HG03575 (cell line): ENCODE measurements around the gene AP2B1.

Source experiments
- ATAC-seq: cut with Tn5 transposase; IDR thresholded peaks from one replicate; pipeline ENCODE4 v1.9.1; 2021; ENCODE audit not compliant: unreplicated experiment, insufficient number of reproducible peaks, low FRiP score; ENCODE audit errors: extremely low read depth

The AP2B1 gene

GRCh38 chr17:35716897-35717465, 129.9 kb downstream of the AP2B1 start:
- no peak for ATAC-seq

GRCh38 chr17:35717475-35717874, 130.4 kb downstream of the AP2B1 start:
- no peak for ATAC-seq

GRCh38 chr17:35723735-35724134, 136.6 kb downstream of the AP2B1 start:
- ATAC-seq = no peak

- no peak for ATAC-seq
Observed at GRCh38 chr17:35725058-35725457, 137.9 kb downstream of the AP2B1 start.

- ATAC-seq = no peak
Observed at GRCh38 chr17:35725802-35726126, 138.6 kb downstream of the AP2B1 start.

GRCh38 chr17:35726127-35726952, 139.2 kb downstream of the AP2B1 start:
- ATAC-seq = no peak

GRCh38 chr17:35726953-35727460, 139.9 kb downstream of the AP2B1 start:
- no peak for ATAC-seq

GRCh38 chr17:35727635-35728034, 140.5 kb downstream of the AP2B1 start:
- ATAC-seq = no peak

- ATAC-seq = no peak
Observed at GRCh38 chr17:35728551-35728950, 141.4 kb downstream of the AP2B1 start.

- ATAC-seq = no peak
Observed at GRCh38 chr17:35729405-35729833, 142.3 kb downstream of the AP2B1 start.

GRCh38 chr17:35730400-35731005, 143.4 kb downstream of the AP2B1 start:
- ATAC-seq = no peak

- no peak for ATAC-seq
Observed at GRCh38 chr17:35731239-35731916, 144.3 kb downstream of the AP2B1 start, which contains the start of gene RASL10B. Gene RASL10B, plus strand, starts transcription at chr17:35731639. Its CDS starts 3,546 bp downstream, at chr17:35735185.

GRCh38 chr17:35731917-35732805, 145.0 kb downstream of the AP2B1 start:
- ATAC-seq = no peak

GRCh38 chr17:35732806-35733136, 145.6 kb downstream of the AP2B1 start:
- ATAC-seq = no peak

- ATAC-seq = no peak
Observed at GRCh38 chr17:35733366-35733765, 146.2 kb downstream of the AP2B1 start.

- no peak for ATAC-seq
Observed at GRCh38 chr17:35734396-35734795, 147.3 kb downstream of the AP2B1 start.

- no peak for ATAC-seq
Observed at GRCh38 chr17:35735036-35735805, 148.1 kb downstream of the AP2B1 start.

- no peak for ATAC-seq
Observed at GRCh38 chr17:35736236-35736635, 149.1 kb downstream of the AP2B1 start.
